ENCODE measurements around the gene ALKBH3.

ALKBH3 gene

DNA sequence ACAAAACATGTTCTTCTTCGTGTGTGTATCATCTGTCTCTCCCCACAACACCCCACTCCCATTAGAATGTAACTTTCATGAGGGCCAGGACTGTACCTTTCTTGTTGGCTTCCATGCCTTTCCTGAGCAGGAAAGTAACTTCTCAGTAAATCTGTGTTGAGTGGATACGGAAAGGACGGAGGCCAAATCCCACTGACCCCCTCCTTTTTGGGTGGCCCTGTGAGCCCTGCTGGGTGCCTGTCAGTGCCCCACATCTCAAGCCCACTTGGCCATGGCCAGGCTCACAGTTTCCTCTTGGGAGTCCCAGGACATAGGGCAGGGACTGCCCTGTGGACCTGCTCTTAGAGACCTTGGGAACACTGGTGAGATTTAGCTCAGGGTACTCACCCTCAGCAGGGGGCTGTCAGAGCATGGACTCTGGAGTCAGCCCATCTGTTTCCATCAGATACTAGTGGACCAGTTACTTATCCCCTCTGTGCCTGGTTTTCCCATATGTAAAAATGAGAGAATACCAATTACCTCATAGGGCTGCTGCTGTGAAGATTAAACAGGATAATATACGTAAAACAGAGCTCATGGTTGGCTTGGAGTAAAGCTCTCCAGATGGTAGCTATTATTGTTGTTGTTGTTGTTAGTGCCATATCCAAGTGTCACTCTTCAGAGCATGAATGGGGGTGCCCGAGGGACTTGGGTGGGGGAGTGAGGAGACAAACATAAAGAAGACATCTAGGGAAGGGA lies 60.8 kb downstream of the ALKBH3 start:
- DNase-seq (ENCODE audit: low spot score), result no peak

DNA sequence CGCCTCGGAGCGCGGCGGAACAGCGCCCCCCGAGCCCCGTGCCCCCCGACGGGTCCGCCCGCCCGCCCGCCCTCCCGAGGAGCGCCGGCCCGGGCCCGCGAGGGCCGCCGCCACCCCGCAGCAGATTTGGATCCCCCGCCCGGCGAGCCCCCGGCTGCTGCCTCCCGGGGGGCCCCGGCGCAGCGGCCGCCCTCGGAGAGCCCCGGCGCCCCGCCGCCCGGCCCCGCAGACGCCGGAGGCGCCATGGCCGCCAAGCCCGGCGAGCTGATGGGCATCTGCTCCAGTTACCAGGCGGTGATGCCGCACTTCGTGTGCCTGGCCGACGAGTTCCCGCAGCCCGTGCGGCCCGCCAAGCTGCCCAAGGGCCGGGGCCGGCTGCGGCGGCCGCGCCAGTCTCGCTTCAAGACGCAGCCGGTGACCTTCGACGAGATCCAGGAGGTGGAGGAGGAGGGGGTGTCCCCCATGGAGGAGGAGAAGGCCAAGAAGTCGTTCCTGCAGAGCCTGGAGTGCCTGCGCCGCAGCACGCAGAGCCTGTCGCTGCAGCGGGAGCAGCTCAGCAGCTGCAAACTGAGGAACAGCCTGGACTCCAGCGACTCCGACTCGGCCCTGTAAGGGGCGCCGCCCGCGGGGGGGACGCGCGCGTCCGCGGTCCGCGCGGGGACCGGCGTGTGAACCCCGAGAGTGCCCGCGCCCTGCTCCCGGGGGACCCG lies 62.2 kb downstream of the ALKBH3 start:
- DNase-seq (ENCODE audit: low spot score), result peak; percentile 39

GRCh38 chr11:43943372-43943930 lies 62.8 kb downstream of the ALKBH3 start:
- no peak for DNase-seq (ENCODE audit: low spot score)

DNA sequence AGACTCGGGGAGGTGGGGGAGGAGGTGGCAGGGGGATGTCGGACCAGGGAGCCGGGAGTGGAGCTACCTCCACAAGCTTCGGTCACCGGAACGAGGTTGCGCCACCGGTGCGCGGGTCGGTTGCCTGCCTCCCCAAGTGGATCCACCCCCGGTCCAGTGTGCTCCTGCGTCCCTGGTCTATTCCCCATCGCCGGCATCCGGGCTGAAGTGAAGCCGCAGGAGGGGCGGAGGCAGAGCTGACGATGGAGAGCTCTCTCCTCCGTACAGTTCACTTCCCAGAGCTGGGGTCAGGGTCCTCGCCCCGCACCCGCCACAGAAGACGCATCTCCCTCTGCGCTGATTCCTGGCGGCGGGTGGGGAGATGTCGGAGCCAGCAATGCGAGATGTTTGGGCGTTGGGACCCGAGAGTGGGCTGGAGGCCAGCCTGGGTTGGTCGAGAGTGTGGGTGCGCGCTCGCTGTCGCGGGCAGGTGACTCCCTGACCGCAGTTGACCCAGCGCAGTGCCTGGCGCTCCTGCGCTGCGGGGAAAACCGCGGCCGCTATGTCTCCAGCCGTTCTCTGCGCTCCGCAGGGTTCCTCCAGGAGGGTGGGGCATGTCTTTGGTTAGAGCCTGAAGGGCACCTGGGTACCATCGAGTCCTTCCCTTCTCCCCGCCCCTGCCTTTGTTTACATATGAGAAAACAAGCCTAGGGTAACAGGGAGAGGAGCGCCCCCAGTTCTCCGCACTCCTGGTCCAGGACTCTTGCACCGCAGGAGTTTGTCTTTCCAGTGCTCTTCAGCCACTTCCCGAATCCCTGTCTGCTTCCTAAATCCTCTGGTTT lies 63.5 kb downstream of the ALKBH3 start:
- DNase-seq (ENCODE audit: low spot score), result no peak

GRCh38 chr11:43944761-43945311 lies 64.2 kb downstream of the ALKBH3 start:
- DNase-seq (ENCODE audit: low spot score), result peak; percentile 75

- no peak for DNase-seq (ENCODE audit: low spot score)
These were observed 66.4 kb downstream of the ALKBH3 start for GRCh38 chr11:43947003-43947500.

GRCh38 chr11:43947815-43948214 lies 67.2 kb downstream of the ALKBH3 start:
- DNase-seq (ENCODE audit: low spot score), result no peak

- DNase-seq (ENCODE audit: low spot score), result no peak
These were observed 68.0 kb downstream of the ALKBH3 start for GRCh38 chr11:43948341-43949225.

GRCh38 chr11:43950311-43950855 lies 69.8 kb downstream of the ALKBH3 start:
- DNase-seq (ENCODE audit: low spot score), result no peak

GRCh38 chr11:43951231-43951630 lies 70.6 kb downstream of the ALKBH3 start:
- no peak for DNase-seq (ENCODE audit: low spot score)

- DNase-seq (ENCODE audit: low spot score), result no peak
These were observed 71.4 kb downstream of the ALKBH3 start for GRCh38 chr11:43952020-43952400.

DNA sequence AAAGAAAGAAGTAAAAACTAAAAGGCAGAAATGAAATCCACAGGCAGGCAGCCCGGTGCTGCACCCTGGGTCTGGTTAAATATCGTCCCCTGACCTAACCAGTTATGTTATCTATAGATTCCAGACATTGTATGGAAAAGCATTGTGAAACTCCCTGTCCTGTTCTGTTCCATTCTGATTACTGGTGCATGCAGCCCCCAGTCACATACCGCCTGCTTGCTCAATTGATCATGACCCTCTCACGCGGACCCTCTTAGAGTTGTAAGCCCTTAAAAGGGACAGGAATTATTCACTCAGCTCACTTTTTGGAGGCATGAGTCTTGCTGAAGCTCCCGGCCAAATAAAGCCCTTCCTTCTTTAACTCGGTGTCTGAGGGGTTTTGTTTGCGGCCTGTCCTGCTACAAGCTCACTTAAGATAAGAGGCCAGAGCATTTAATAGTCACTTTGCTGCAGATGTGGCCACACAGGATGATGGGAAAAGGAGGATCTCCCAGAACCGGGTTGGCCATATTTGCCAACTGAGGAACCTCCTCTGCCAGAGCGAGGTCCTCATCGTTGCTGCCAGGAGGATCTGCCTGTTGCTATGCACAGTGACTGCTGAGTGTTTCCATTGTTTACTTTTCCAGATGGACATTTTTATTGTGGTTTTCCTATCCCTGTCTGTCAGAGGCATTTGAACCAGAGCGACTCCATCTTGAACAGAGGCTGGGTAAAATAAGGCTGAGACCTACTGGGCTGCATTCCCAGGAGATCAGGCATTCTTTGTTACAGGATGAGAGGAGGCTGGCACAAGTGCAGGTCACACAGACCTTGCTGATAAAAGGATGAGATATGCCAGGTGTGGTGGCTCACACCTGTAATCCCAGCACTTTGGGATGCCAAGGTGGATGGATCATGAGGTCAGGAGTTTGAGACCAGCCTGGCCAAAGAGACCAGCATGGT lies 72.0 kb downstream of the ALKBH3 start:
- DNase-seq (ENCODE audit: low spot score), result no peak

- no peak for DNase-seq (ENCODE audit: low spot score)
These were observed 72.9 kb downstream of the ALKBH3 start for GRCh38 chr11:43953521-43953920.

DNA sequence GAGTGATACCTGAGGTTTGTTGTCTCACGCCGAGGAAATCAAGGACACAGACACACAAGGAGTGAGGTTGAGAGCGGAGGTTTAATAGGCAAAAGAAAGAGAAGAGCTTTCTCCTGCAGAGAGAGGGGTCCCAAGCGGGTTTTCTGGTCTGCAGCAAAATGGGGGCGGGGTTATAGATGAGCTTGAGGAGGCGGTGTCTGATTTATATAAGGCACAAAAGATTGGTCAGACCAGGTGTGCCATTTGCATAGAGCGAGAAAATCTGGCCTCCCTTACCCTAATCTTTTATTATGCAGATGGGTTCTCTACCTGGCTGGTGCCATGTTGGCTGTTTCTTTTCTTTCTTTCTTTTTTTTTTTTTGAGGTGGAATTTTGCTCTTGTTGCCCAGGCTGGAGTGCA lies 73.6 kb downstream of the ALKBH3 start:
- no peak for DNase-seq (ENCODE audit: low spot score)

GRCh38 chr11:43955381-43956118 lies 74.9 kb downstream of the ALKBH3 start:
- no peak for DNase-seq (ENCODE audit: low spot score)

GRCh38 chr11:43957571-43957970 lies 76.9 kb downstream of the ALKBH3 start:
- DNase-seq (ENCODE audit: low spot score), result no peak

GRCh38 chr11:43959321-43959995 lies 78.8 kb downstream of the ALKBH3 start:
- DNase-seq (ENCODE audit: low spot score), result no peak

All from HuH-7.5 (cell line).